Fibroblast of the aortic adventitia (primary cell): ENCODE data around the gene TRIM65. TPM values are rescaled to one million over a fixed set of nuclear protein-coding genes. Genes with fewer than 3 reads are reported as not detected.
"Not testable (repeated sequence)": the region's sequence is repeated elsewhere in the genome, so short reads cannot be mapped to it uniquely, and the experiment has no call there.

ENCODE experiments used
- DNase-seq: peaks from one replicate; pipeline ENCODE4 v3.0.0-alpha.2; 2010; ENCODE audit warnings: low read depth
- H3K4me3 ChIP-seq: 2 replicates; pipeline ENCODE4 v1.5.1; 2011; ENCODE audit warnings: low read depth, mild to moderate bottlenecking, control low read depth, low read length, moderate library complexity
- total RNA-seq: library from RNA; depleted of rRNA; stranded (reverse); fragments of >200 nt; gene quantifications from 2 replicates; pipeline ENCODE4 v1.2.3, GENCODE V29; 2012; ENCODE audit warnings: low replicate concordance
- TF ChIP-seq, protein P1 (sequence below): IDR thresholded peaks from 2 replicates; pipeline ENCODE4 v1.5.1; 2011; ENCODE audit warnings: mild to moderate bottlenecking, low read length, control low read depth, inconsistent platforms; ENCODE audit not compliant: insufficient read depth

Gene TRIM65
- total RNA-seq, 1 donor: 11.4 TPM

DNA sequence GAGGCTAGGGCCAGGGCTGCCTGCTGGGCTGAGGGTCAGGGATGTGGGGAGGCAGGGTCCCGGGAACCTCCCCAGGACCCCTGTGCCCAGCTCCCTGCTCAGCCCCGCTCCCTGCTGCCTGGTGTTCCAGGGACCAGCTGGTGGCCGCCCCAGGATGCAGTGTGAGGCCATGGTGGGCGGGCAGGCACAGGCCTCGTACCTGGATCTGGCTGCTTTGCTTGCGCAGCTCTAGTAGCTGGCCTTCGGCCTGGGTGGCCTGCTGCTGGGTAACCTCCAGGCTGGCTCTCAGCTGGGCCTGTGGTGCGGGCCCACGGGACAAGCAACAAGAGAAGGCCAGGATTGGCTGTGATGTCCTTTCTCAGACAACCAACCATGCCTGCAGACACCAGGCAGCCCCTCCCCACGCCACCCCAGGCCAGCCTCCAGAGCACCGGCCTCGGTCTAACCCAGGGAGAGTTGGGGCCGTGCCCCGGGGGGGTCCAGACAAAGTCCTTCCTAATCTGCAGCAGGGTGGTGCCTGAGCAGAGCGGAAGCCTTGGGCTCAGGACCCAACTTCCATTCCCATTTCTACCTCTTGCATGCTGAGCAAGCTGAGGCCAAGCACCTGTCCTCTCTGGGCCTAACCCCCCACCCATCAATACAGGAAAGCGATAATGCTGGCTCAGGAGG, 4.1 kb downstream of the TRIM65 start:
- TF ChIP-seq, protein P1, sequence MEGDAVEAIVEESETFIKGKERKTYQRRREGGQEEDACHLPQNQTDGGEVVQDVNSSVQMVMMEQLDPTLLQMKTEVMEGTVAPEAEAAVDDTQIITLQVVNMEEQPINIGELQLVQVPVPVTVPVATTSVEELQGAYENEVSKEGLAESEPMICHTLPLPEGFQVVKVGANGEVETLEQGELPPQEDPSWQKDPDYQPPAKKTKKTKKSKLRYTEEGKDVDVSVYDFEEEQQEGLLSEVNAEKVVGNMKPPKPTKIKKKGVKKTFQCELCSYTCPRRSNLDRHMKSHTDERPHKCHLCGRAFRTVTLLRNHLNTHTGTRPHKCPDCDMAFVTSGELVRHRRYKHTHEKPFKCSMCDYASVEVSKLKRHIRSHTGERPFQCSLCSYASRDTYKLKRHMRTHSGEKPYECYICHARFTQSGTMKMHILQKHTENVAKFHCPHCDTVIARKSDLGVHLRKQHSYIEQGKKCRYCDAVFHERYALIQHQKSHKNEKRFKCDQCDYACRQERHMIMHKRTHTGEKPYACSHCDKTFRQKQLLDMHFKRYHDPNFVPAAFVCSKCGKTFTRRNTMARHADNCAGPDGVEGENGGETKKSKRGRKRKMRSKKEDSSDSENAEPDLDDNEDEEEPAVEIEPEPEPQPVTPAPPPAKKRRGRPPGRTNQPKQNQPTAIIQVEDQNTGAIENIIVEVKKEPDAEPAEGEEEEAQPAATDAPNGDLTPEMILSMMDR: no peak
- H3K4me3 ChIP-seq: no peak overlapping the region
- no peak for DNase-seq

GRCh38 chr17:75891605-75892555, 4.9 kb downstream of the TRIM65 start:
- DNase-seq: no peak
- TF ChIP-seq, protein P1: no peak
- H3K4me3 ChIP-seq: no peak overlapping the region

DNA sequence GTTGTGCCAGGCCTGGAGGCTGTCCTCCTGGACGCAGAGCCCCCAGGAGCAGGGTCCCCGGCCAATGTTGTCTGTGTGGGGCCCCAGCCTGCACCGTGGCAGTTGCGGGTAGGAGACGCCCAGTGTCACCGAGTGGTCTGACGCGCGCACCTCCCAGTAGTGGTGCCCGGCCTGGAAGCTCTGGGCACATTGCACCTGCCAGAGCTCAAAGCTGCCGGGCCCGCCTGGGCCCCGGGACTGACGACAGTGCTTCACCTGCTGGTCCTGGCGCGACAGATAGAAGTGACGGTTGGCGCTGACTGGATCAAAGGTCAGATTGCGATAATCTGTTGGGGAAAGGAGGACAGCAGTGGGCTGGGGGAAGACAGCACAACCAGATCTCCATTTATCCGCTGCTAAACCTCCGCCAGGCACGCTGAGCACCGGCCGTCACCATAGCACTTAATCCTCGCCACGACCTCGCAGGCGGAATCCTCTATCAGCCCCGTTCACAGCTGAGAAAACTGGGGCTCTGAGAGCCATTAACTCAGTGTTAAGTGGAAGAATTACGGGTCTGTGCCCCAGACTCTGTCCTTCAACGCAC, 5.6 kb downstream of the TRIM65 start:
- TF ChIP-seq, protein P1: no peak
- DNase-seq: no peak

GRCh38 chr17:75889454-75889853, 7.3 kb downstream of the TRIM65 start:
- TF ChIP-seq, protein P1: no peak
- no peak overlapping the region for H3K4me3 ChIP-seq
- no peak for DNase-seq

More for the DNA sequence above, 5.6 kb downstream of the TRIM65 start:
- no peak overlapping the region for H3K4me3 ChIP-seq

- TF ChIP-seq, protein P1: no peak
- DNase-seq: no peak
- no peak overlapping the region for H3K4me3 ChIP-seq
Measured at GRCh38 chr17:75888484-75888883, 8.3 kb downstream of the TRIM65 start.

GRCh38 chr17:75885860-75886259, 10.9 kb downstream of the TRIM65 start:
- H3K4me3 ChIP-seq, DNase-seq: not testable (repeated sequence)

GRCh38 chr17:75885431-75885830, 11.3 kb downstream of the TRIM65 start:
- TF ChIP-seq, protein P1: no peak
- no peak overlapping the region for H3K4me3 ChIP-seq
- no peak for DNase-seq
